DMS153 (cell line): ENCODE measurements around the gene BNIP5.
A peak's percentile ranks its signal among the peaks of the same experiment; 100 is the strongest.
"Not testable (repeated sequence)": the region's sequence is repeated elsewhere in the genome, so short reads cannot be mapped to it uniquely, and the experiment has no call there.

Experiments
- DNase-seq: peaks from one replicate; lab custom pipeline; 2025; lab: John Stamatoyannopoulos, UW

BNIP5 gene

DNA sequence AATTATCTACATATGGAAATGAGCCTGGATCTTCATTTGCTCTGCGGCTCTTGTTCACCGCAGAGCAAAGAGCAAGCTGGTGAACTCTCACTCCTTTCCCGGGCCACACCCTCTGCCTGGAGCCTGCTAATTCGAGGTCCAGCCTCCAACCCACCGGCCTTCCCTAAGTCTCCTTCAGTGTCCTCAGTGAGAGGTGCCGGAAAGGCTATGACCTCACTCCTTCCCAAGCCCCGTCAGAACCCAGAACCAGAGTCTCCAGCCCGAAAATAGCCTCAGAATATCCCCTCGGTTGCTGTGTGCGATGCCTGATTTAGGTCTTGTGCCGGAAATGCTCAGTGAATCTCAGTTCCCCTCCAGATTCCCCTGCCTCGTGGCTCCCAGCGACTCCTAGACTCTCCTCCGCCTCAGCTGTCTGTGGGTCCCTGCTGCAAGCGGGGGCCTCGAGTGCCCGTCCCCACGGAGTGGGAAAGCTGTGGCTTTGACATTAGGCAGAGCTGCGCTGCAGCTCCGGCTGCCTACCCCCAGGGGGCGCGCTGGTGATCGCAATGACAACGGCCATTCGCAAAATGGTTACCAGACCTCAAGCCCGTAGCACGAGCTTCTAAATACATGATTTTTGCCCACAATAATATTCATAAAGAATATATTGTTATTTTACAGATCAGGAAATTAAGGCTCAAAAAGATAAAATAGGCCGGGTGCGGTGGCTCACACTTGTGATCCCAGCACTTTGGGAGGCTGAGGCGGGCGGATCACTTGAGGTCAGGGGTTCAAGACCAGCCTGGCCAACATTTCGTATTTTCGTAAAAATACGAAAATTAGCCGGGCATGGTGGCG lies 4.1 kb upstream of the BNIP5 start:
- no peak for DNase-seq

DNA sequence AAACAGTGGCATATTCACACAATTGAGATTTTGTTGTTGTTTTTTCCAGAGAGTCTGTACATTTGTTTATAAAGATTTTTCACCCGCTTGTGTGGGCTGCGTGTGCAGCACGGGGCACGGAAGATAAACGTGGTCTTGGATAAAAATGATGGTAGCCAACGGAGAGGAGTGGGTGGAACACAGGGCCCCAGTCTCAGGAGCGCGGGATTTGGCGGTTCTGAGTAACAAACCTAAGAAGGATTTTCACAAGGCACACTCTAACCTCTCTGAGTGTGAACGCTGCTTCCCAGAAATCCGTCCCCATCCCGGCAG lies 3.6 kb upstream of the BNIP5 start:
- DNase-seq = no peak

DNA sequence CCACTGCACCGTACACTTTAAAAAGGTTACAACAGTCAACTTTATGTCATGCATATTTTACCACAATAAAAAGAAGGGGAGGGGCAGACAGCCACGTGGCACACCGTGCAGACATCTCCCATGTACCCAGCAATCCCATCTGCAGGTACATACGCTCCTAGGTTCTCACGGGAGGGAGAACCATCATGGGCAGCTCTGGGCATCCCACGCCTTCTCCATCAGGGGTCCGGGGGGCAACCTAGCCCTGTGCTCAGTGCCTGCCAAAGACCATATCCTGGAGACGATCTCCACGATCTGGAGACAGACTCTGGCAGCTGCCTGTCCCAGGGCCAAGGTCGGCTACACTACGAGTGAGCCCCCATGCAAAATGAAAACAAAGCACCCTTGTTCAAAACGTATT lies 2.5 kb upstream of the BNIP5 start:
- no peak for DNase-seq

DNA sequence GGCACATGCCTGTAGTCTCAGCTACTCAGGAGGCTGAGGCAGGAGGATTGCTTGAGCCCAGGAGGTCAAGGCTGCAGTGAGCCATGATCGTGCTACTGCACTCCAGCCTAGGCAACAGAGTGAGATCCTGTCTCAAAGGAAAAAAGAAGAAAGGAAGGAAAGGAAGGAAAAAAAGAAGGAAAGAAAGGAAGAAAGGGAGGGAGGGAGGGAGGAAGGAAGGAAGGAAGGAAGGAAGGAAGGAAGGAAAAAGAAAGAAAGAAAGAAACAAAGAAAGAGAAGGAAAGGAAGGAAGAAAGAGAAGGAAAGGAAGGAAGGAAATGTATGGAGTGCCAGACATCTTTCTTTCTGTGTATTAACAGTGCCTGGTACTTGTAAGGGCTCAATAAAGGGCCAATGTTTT lies 1.5 kb upstream of the BNIP5 start:
- DNase-seq = not testable (repeated sequence)

- DNase-seq = no peak
These were observed 1.1 kb upstream of the BNIP5 start for GRCh38 chr6:36337814-36338213.

GRCh38 chr6:36336208-36336710 lies 429 bp downstream of the BNIP5 start:
- no peak for DNase-seq

DNA sequence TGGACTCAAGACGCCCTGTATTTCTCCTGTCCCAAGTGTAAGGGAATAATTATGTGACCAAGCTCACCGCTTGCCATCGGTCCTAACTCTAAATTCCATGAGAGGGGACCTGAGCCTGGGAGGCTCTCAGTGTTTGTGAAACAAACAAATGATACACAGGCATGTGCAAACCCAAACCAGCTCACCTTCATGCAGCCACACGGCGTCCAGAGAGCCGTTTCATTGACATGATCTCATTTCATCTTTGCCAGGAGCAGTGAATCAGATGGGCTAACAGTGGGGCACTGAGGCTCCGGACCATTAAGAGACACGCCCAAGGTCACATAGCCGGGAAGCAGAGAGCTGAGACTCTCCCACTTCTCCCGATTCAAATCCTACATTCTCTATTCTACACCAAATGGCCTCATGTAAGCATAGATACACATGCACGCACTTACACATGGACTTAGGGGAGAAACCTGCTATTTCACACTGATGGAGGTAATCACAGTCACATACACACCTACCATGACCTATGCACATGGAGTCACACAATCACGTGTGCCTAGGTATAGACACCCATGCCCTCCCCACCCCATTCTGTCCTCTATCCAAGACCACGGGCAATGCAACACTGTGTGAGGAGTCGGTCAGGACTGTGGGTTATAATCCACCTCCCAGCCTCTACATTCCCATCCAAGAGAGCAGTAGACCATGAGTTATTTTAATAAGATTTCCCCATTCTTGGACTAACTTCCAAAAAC lies 1.1 kb downstream of the BNIP5 start:
- no peak for DNase-seq

GRCh38 chr6:36334832-36335459 lies 1.7 kb downstream of the BNIP5 start:
- DNase-seq = no peak

DNA sequence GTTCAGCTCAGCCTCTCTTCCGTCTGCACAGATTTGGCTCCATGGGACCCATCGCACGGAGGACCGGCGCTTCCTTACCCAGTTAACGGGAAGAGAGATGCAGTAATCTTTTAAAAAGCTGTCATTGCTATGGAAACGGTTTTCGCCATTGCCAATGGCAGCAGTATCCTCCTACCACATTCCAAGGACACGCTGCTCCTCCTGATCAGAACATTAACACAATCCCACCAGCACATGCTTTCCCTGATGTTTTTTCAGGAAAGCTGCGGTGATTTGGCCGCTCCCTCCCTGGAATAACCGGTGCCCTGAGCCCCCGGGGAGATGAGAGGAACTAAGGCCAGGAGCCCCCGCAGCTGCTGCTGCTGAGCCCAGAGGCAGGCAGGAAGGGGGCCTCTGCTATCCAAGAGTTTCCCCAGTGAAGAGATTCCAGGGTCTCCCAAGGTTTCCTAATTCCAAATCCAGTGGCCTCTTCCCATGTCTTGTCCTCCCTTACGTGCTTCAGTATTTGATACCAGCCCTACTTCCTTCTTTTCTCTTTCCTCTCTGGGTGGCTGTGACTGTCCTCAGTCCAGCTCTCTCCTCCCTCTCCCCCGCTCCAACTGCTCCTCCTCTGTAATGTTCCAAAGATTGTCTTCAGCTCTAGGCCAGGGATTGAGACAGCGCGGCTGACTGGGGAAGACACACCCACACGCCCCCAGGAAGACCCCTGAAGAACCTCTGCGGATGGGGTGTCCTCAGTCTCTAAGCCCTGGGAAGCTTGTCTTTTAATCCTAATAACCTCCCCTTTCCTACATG lies 2.6 kb downstream of the BNIP5 start:
- no peak for DNase-seq

DNA sequence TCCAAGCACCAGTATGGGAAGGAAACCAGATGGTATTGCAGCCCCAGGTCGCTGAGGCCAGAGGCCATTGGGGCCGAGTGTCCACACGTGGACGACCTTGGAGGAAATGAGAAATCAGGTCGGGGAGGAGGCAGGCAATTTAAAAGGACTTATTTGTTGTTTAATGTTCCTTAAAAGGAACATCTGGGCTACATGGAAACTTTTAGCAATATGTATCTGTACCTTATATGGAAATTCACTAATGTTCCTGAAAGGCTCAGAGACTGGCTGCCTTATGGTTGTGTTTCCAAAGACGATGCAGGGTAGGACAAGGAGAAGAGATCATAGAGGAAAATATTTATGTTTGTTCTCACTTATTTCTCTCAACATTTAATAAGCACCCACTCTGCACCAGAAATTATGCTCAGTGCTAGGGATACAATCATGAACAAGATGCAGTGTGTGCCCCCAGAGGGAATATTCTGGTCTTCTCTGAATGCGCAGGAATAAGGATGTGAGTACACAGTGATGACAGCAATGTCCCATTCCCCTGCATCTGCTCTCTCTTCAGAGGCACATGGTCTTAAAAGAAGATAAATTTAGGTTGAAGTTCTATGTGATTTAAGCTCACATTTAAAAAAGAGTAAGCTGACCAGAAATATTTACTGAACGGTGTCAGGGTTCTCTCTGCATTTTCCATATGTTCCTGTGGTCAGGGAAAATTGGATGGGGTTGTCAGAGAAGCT lies 3.4 kb downstream of the BNIP5 start:
- DNase-seq = no peak

DNA sequence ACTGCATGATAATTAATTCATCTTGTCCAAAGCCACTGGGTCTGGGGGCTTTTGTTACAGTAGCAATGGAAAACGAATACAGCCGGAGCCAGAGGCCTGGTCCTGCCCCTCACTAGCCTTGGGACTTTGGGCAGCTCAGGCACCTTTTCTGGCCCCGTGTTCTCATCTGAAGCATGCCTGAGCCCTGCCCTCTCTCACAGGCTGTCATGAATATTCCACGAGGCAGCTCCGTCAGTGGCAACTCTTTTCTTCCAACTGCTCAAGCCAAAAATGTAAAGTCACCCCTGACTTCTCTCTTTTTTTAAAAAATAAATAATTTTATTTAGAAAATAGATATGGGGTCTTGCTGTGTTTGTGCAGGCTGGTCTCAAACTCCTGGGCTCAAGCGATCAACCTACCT lies 5.3 kb downstream of the BNIP5 start:
- no peak for DNase-seq

- no peak for DNase-seq
These were observed 6.3 kb downstream of the BNIP5 start for GRCh38 chr6:36330366-36330765.

DNA sequence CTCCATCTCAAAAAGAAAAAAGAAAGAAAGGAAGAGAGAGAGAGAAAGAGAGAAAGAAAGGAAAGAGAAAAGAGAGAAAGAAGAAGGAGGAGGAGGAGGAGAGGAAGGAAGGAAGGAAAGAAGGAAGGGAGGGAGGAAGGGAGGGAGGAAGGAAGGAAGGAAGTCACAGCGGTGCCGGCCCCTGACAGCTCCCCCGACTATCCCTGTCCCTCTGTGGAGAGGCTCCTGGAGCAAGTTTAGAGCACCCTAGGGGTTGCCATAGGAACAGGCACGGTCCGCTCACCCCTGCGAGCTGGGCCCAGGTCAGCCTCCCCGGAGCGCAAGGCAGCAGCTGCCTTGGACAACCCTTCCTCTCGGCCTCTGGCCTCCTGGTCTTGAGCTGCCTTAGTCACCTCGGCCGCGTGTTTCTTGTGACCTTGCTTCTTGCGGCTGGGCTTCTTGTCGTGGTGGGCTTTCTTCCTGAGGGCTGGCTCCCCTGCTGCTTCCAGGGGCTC lies 6.8 kb downstream of the BNIP5 start:
- no peak for DNase-seq

DNA sequence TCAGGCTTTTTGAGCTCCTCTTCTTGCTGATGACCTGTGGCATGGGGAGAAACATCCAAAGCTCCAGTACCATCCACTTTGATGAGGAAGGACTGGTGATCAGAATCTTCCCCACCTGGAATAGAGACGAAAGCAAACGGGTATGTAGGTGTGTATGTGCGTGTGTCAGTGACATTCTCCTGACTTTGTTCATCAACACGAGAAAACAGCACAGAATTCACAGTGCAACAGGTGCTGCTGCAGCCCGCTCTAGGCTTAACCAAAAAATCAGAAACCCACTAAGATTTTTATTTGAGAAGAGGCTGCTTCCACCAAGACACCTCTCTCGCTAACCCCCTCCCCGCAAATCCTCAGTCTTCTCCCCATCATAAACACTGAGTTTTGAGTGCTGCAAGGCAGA lies 8.1 kb downstream of the BNIP5 start:
- no peak for DNase-seq

DNA sequence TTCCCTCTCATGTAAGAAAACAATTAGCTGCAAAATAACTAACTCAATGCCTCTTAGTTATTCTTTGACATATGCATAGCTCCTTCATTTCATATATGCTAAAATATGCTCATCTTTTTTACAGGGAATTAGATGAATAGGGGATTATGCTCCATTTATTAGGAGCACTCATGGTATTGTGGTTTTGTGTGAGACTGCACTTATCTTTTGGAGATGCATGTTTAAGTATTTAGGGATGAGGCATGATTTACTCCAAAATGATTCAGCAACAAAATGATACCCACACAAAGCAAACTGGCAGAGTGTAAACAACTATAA lies 8.8 kb downstream of the BNIP5 start:
- DNase-seq = no peak

DNA sequence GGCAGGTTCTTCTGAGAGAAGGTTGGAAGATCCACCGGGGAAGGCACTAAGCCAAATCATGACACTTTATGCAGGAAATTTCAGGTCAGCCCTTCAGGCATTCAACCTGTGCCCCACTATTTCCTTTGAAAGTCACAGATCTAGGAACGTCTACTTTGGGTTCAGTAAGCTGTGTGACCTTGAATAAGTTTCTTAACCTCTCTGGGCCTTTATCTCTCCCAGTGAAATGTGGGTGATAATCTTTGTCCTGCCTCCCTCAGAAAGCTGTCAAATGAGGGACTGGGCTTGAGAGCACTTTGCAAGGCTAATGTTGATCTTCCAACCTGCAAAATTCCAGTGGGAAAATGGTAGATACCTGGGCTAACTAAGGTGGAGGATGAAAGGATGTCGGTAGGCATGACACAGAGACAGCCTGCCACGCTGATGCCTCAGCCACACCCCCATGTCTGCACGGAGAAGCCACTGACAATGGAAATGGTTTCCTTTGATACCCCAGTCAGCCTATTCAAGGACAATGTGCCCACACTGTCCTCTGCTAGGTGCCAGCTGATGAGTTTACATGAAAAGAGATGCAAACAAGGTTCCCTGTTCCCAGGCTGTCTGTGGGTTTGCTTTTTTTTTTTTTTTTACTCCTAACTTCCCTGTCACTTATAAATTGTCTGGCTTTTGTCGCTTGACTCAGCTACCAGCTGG lies 9.3 kb downstream of the BNIP5 start:
- peak; percentile 39 for DNase-seq

GRCh38 chr6:36326356-36326995 lies 10.2 kb downstream of the BNIP5 start:
- DNase-seq = no peak

DNA sequence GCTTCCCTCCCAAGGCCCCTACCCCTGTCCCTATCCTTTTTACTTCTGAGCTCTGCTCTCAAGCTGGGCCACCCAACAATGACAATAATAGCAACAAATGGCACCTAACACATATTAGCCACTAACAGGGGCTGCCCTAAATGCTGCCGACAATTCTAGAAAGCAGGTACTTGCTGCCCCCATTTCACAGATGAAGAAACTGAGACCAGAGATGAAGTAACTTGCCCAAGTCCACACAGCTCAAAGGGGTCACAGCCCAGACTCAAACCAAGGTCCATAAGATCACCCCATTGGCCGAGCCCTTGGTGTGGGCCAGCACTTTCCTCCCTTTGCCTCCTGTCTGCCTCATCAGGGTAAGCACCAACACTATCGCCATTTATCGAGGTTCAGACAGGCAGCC lies 12.0 kb downstream of the BNIP5 start:
- no peak for DNase-seq

- no peak for DNase-seq
These were observed 12.5 kb downstream of the BNIP5 start for GRCh38 chr6:36324191-36324590.

- DNase-seq = no peak
These were observed 13.6 kb downstream of the BNIP5 start for GRCh38 chr6:36323062-36323461.
